Neural progenitor cell (in vitro differentiated cells): ENCODE results near the gene ARID5A. TPM values are rescaled to one million over a fixed set of nuclear protein-coding genes. Genes with fewer than 3 reads are reported as not detected.

Source experiments
- DNase-seq: peaks from one replicate; pipeline ENCODE4 v3.0.0-alpha.2; 2016; ENCODE audit warnings: low spot score
- H2AFZ ChIP-seq: fragments of 200-600 bp; sonication (generic); replicated peaks from 2 replicates; pipeline ENCODE4 v1.6.1; 2016; ENCODE audit warnings: antibody characterized with exemption
- H3F3A ChIP-seq: fragments of 200-600 bp; sonication (generic); 2 replicates; pipeline ENCODE4 v1.6.1; 2016; ENCODE audit warnings: antibody characterized with exemption, low read depth
- H3K27ac ChIP-seq: fragments of 200-600 bp; sonication (generic); 2 replicates; pipeline ENCODE4 v1.5.1; 2016; ENCODE audit warnings: mild to moderate bottlenecking
- H3K27me3 ChIP-seq: fragments of 200-600 bp; sonication (generic); 2 replicates; pipeline ENCODE4 v1.6.1; 2016; ENCODE audit warnings: mild to moderate bottlenecking, moderate library complexity
- H3K36me3 ChIP-seq: fragments of 200-600 bp; sonication (generic); 2 replicates; pipeline ENCODE4 v1.5.1; 2016
- H3K4me1 ChIP-seq: fragments of 200-600 bp; sonication (generic); 2 replicates; pipeline ENCODE4 v1.6.1; 2016; ENCODE audit warnings: mixed run types
- H3K4me2 ChIP-seq: fragments of 200-600 bp; sonication (generic); 2 replicates; pipeline ENCODE4 v1.6.1; 2016
- H3K4me3 ChIP-seq: fragments of 200-600 bp; sonication (generic); 2 replicates; pipeline ENCODE4 v1.5.1; 2016
- H3K79me2 ChIP-seq: fragments of 200-600 bp; sonication (generic); 2 replicates; pipeline ENCODE4 v1.6.1; 2016; ENCODE audit warnings: low read depth
- H3K9ac ChIP-seq: fragments of 200-600 bp; sonication (generic); 2 replicates; pipeline ENCODE4 v1.6.1; 2016
- H3K9me3 ChIP-seq: fragments of 200-600 bp; sonication (generic); 2 replicates; pipeline ENCODE4 v1.5.1; 2016; ENCODE audit warnings: low read depth
- H4K20me1 ChIP-seq: fragments of 200-600 bp; sonication (generic); 2 replicates; pipeline ENCODE4 v1.6.1; 2016; ENCODE audit warnings: low read depth
- H3K27ac Mint-ChIP-seq: 3 replicates; pipeline ENCODE4 v1.8.0; 2021; ENCODE audit warnings: mixed read lengths
- H3K27me3 Mint-ChIP-seq: 2 replicates; pipeline ENCODE4 v1.8.0; 2022; ENCODE audit warnings: low read depth, mild to moderate bottlenecking, inconsistent platforms, moderate library complexity, mixed read lengths; ENCODE audit not compliant: insufficient read depth
- H3K36me3 Mint-ChIP-seq: 3 replicates; pipeline ENCODE4 v1.8.0; 2021; ENCODE audit warnings: mixed read lengths
- H3K4me1 Mint-ChIP-seq: 3 replicates; pipeline ENCODE4 v1.8.0; 2021; ENCODE audit warnings: mixed read lengths
- H3K4me3 Mint-ChIP-seq: 3 replicates; pipeline ENCODE4 v1.8.0; 2021; ENCODE audit warnings: mild to moderate bottlenecking, moderate library complexity, mixed read lengths
- H3K9me3 Mint-ChIP-seq: 3 replicates; pipeline ENCODE4 v1.8.0; 2020; ENCODE audit warnings: mixed read lengths
- EZH2 ChIP-seq: fragments of 200-600 bp; sonication (generic); IDR thresholded peaks from 2 replicates; pipeline ENCODE4 v1.6.1; 2017; ENCODE audit warnings: antibody characterized with exemption, mild to moderate bottlenecking, moderate library complexity
- EZH2phosphoT487 ChIP-seq: fragments of 200-600 bp; sonication (generic); IDR thresholded peaks from 2 replicates; pipeline ENCODE4 v1.6.1; 2017; ENCODE audit warnings: antibody characterized with exemption
- total RNA-seq: library from RNA; depleted of rRNA; stranded (reverse); fragments of >200 nt; gene quantifications from 2 replicates; pipeline ENCODE4 v1.2.3, GENCODE V29; 2015; ENCODE audit warnings: low replicate concordance
- TF ChIP-seq, protein P1 (sequence below): fragments of 200-600 bp; sonication (generic); IDR thresholded peaks from 2 replicates; pipeline ENCODE4 v1.5.1; 2017; ENCODE audit warnings: antibody characterized with exemption, mild to moderate bottlenecking

Gene ARID5A
- total RNA-seq, 1 donor from 2014 or later = 0.75 TPM

DNA sequence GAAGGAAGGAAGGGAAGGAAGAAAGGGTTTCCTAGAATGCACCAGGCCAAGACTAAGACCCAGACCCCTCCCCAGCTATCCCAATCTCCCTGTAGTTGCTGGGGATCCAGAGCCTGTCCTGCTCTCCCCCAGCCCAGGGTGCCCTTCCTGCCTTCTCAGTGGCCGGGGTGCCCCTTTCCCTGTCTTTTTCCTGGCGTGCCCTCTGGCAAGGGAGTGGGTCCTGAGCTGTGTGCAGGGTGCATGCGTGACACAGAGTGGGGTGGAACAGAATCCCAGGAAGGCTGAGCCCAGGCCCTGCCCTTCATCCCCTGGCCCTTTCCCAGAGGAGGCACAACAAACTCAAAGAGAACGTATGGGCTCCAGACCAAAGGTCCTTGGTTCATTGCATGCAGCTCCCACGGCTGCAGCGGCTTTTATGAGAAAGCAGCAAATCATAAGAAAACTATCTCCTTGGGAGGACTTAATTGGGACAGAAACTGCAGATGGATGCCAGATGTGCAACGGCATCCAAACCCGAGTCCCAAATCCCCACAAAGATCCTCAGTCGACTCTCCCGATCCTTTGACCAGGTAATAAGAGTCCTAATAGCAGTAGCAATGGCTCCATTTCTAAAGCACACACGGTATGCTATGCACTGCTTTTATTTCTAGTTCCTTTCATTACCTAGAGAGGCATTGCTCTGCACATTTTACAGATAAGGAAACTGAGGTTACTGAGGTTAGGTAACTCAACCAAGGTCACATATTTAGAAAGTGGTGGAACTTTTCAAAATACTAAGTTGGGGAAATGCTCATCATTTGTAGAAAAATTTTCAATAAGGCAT lies 12.7 kb upstream of the ARID5A start:
- H3K9ac ChIP-seq = no peak overlapping the region
- H3K36me3 Mint-ChIP-seq = no peaks in the 10 kb centered on the region
- no peaks in the 10 kb centered on the region for H4K20me1 ChIP-seq
- H3K9me3 Mint-ChIP-seq = peaks cover 2% of the 10 kb centered on the region
- H3F3A ChIP-seq = no peaks in the 10 kb centered on the region
- peaks cover 8% of the 10 kb centered on the region for H3K27me3 Mint-ChIP-seq
- no peaks in the 10 kb centered on the region for H3K9me3 ChIP-seq
- H3K79me2 ChIP-seq = no peaks in the 10 kb centered on the region
- H3K4me1 Mint-ChIP-seq = peaks cover 31% of the 10 kb centered on the region
- peaks cover 9% of the 10 kb centered on the region for H3K4me1 ChIP-seq
- no peak overlapping the region for H3K4me2 ChIP-seq
- H3K27ac Mint-ChIP-seq = no peak overlapping the region
- H3K4me3 ChIP-seq = no peak overlapping the region
- H2AFZ ChIP-seq = no peak overlapping the region
- H3K27me3 ChIP-seq = peaks cover 43% of the 10 kb centered on the region
- no peak for TF ChIP-seq EZH2
- TF ChIP-seq, protein P1, sequence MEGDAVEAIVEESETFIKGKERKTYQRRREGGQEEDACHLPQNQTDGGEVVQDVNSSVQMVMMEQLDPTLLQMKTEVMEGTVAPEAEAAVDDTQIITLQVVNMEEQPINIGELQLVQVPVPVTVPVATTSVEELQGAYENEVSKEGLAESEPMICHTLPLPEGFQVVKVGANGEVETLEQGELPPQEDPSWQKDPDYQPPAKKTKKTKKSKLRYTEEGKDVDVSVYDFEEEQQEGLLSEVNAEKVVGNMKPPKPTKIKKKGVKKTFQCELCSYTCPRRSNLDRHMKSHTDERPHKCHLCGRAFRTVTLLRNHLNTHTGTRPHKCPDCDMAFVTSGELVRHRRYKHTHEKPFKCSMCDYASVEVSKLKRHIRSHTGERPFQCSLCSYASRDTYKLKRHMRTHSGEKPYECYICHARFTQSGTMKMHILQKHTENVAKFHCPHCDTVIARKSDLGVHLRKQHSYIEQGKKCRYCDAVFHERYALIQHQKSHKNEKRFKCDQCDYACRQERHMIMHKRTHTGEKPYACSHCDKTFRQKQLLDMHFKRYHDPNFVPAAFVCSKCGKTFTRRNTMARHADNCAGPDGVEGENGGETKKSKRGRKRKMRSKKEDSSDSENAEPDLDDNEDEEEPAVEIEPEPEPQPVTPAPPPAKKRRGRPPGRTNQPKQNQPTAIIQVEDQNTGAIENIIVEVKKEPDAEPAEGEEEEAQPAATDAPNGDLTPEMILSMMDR = no peak
- no peak for TF ChIP-seq EZH2phosphoT487
- no peak overlapping the region for H3K4me3 Mint-ChIP-seq
- H3K36me3 ChIP-seq = no peaks in the 10 kb centered on the region
- DNase-seq = no peak
- no peak overlapping the region for H3K27ac ChIP-seq

GRCh38 chr2:96524482-96525210 lies 11.9 kb upstream of the ARID5A start:
- H3K27ac Mint-ChIP-seq = no peak overlapping the region
- H3K9ac ChIP-seq = no peak overlapping the region
- no peak for DNase-seq
- TF ChIP-seq EZH2phosphoT487 (no peak), EZH2 (no peak)
- TF ChIP-seq, protein P1 = no peak
- no peak overlapping the region for H3K4me3 Mint-ChIP-seq
- H3K4me2 ChIP-seq = no peak overlapping the region
- H4K20me1 ChIP-seq = no peaks in the 10 kb centered on the region
- H3K36me3 Mint-ChIP-seq = no peaks in the 10 kb centered on the region
- H3K79me2 ChIP-seq = no peaks in the 10 kb centered on the region
- H3K4me1 ChIP-seq = peaks cover 9% of the 10 kb centered on the region
- H3K27me3 Mint-ChIP-seq = peaks cover 8% of the 10 kb centered on the region
- H3F3A ChIP-seq = no peaks in the 10 kb centered on the region
- peaks cover 33% of the 10 kb centered on the region for H3K4me1 Mint-ChIP-seq
- H3K36me3 ChIP-seq = no peaks in the 10 kb centered on the region
- H3K4me3 ChIP-seq = no peak overlapping the region
- no peaks in the 10 kb centered on the region for H3K9me3 ChIP-seq
- peaks cover 51% of the 10 kb centered on the region for H3K27me3 ChIP-seq
- H3K27ac ChIP-seq = no peak overlapping the region
- H3K9me3 Mint-ChIP-seq = no peaks in the 10 kb centered on the region
- no peak overlapping the region for H2AFZ ChIP-seq

GRCh38 chr2:96525211-96525507 lies 11.4 kb upstream of the ARID5A start:
- Mint-ChIP-seq H3K27me3 (peaks cover 8% of the 10 kb centered on the region), H3K4me1 (peaks cover 33% of the 10 kb centered on the region), H3K36me3 (no peaks in the 10 kb centered on the region), H3K27ac (no peak overlapping the region), H3K4me3 (no peak overlapping the region), H3K9me3 (no peaks in the 10 kb centered on the region)
- Histone ChIP-seq H4K20me1 (no peaks in the 10 kb centered on the region), H3K9ac (no peak overlapping the region), H3K4me1 (peaks cover 9% of the 10 kb centered on the region), H3K79me2 (no peaks in the 10 kb centered on the region), H3K4me2 (no peak overlapping the region), H3F3A (no peaks in the 10 kb centered on the region), H3K4me3 (no peak overlapping the region), H3K27ac (no peak overlapping the region), H3K9me3 (no peaks in the 10 kb centered on the region), H3K36me3 (no peaks in the 10 kb centered on the region), H3K27me3 (peaks cover 55% of the 10 kb centered on the region), H2AFZ (no peak overlapping the region)
- DNase-seq = no peak
- TF ChIP-seq EZH2 (no peak), EZH2phosphoT487 (no peak)
- TF ChIP-seq, protein P1 = no peak
